GM15510 (cell line): ENCODE data around the gene FAM53B.

ENCODE experiments used
- POLR2A ChIP-seq: IDR thresholded peaks from 3 replicates; pipeline ENCODE4 v1.6.1; 2011; ENCODE audit warnings: borderline replicate concordance; ENCODE audit not compliant: insufficient read length; ENCODE audit errors: extremely low read depth

The FAM53B gene

DNA sequence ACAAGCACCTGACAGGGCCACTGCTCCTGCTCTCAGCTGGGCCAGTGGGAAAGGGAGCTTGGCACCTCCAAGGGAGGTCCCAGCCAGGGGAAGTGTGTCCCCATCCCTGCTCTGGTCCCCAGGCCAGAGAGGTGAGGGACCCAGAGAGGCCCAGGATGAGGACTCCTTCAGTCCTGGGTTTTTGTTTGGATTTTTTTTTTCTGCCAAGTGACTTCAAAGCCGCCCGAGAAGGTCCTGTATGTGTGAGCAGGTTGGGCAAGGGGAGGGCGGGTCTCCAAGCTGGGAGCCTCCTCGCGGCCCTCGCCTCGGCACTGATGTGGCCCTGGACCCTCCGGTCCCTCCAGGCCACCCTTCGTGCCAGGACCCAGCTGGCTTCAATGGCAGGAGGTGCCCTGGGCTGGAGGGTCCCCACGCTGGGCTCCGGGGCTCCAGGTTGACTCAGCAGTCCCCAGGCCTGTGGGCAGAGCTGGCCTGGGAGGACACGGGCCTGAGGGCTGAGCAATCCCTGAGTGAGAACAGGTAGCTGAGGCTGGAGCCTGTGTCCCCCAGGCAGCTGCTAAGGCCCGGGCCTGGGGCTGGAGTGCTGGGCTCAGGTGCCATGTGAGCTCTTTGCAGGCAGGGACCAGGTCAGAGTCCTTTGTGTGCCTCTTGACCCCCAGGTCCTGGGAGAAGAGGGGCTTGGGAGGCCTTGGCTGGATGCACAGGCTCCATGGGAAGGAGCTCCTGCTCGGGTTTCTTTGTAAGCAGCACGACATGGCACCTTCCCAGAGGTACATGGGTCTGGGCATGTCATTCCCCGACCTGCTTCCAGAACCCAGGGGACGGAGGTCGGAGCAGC is 140.6 kb downstream of the FAM53B start:
- no peak for TF ChIP-seq POLR2A

DNA sequence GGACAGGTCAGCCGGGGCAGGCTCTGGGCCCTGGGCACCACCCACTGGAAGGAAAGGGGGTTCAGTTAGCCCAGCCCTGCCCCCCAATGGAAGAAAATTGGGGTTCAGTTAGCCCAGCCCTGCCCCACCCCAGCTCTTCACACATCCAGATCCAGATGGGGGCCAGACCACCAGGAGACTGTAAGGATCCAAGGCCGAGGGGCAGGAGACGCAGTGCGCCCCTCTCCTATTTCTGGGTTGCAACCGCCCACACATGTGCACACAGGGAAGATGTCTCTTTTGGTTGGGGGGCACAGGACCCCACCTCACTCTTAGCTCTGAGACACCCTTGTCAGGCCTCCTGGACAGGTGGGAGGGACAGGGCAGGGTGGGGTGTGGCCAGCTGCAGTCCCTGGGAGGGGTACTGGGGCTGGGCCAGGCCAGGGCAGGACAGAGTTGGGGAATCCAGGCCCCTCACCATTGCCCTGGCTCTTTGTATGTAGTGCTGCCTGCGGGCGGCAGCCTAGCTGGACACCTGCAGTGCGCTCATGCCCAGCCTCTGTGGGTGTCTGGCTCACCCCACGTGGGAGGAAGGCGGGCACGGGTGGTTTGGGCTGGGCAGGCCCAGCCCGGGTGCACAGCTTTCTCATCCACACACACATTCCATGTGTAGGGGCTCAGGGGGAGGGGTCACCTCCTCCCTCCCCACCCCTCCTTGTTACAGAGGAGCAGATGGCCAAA is 141.4 kb downstream of the FAM53B start:
- TF ChIP-seq POLR2A: no peak

DNA sequence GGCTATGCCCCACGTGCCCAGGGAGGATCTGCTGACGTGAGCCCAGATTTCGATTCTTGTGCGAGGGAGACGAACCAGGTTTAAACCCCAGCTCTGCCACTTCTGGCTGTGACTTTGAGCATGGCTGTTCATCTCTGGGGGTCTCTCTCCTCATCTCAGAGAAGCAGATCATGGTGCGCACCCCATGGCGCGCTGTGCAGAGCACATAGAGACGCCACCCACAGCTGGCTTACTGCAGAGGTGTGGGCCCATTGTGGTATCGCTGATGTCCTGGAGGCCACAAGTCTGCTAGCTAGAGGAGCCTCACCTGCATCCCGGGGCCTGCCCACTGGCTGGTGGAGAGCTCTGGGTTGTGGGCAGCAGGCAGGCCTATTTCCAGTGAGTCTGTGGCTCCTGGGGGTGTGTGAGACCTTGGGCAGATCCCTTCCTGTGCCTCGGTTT is 142.0 kb downstream of the FAM53B start:
- TF ChIP-seq POLR2A: no peak

DNA sequence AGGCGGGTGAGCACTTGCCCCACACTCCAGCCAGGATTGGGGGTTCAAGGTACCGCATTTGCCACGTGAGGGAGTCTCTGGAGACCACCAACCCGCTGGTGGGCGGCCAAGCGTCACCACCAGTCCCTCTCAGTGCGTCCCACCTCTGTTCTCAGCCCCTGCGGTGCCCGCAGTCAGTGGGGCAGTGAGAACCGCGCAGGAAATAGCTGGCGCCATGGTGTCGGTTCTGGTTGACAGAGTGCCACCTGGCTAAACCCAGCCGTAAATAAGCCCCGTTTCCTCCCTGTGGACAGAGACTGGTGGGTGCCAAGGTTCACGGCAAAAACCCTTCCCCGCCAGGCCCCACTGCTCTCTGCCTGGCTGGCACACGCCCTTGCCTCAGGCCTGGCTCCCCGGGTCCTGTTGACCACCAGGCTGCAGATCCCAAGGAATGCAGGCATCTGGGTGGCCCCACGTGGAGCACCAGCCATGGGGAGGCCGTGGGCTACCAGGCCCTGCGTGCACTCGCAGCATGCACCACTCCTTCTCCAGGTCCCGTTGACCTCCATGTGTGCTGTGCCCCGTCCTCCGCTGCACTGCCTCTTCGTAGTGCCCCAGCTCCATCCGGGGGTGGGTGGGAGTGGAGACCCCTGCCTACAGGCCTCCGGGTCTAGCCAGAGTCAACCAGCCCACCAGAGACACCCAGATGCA is 142.6 kb downstream of the FAM53B start:
- TF ChIP-seq POLR2A: no peak

DNA sequence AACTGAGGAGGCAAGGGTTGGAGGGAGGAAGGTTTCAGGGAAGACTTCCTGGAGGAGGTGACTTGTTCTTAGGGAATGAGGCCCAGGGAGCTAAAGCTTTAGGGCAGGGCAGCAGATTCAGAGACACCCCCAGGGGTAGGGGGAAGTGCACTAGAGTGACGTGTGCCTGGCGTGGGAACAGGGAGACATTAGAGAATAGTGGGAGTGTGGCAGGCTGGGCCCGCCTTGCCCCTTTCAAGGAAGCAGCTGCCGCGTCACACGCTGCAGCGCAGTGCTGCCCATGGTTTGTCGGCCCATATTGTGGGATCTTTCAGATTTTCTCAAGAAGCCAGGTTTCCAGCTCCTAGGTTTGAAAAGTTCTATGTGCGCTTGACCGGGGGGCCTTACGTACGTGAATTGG is 143.2 kb downstream of the FAM53B start:
- no peak for TF ChIP-seq POLR2A

DNA sequence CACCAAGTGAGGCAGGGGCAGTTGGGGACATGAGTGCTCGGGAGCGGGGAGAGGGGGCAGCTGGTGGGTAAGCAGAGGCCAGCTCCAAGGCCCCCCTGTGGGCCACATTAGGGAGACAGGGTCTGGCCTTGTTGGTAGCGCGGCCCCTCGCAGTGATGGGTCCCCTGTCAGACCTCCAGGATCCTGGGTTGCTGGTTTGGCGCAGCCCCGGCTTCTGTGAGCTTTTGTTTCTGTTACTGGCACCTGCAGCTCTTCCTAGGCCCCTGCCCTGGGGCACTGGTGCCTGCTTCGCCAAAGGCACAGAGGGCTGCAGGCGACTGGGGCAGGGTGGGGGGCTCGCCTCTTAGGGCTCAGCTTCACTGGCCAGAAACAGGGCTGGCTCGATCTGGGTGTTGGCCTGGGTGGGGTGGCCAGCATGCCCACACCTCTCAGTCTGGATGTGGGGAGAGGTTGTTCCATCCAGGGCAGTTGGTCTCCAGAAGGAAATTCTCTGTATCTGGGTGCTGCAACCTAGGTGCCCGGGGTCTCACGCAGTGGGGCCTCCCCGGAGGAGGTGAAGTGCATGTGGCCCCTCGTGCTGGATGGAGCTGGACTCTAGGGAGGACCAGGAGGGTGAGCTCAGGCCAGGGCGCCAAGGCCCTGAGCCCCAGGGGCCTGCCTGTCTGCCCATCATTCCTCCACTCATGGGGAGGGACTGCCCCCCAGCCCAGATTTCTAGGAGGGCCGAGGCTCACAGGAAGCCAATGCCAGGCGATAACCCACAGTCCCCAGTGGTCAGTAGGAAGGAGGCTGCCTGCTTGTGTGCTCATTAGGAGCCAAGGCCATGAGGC is 143.9 kb downstream of the FAM53B start:
- no peak for TF ChIP-seq POLR2A

DNA sequence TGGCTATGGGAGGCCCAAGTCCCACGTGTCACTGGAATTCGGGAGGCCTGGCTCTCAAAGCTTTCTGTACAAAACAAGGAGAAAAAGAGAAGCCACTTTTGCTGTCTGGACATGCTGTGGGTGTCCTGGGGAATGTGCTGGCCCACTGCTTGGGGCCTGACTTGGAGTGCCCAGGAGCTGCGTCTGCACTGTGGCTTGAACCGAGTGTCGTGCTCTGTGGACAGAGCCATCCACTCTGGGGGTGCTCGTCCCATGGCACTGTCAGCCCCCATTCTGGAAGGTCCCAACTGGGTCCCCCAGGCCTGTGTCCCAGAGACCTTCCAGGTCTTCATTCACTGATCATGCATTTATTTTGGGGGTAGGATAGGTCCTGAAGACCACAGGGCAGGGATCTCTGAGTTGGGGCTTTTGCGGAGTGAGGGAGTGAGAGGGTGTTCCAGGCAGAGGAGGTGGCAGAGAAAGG is 144.6 kb downstream of the FAM53B start:
- no peak for TF ChIP-seq POLR2A

DNA sequence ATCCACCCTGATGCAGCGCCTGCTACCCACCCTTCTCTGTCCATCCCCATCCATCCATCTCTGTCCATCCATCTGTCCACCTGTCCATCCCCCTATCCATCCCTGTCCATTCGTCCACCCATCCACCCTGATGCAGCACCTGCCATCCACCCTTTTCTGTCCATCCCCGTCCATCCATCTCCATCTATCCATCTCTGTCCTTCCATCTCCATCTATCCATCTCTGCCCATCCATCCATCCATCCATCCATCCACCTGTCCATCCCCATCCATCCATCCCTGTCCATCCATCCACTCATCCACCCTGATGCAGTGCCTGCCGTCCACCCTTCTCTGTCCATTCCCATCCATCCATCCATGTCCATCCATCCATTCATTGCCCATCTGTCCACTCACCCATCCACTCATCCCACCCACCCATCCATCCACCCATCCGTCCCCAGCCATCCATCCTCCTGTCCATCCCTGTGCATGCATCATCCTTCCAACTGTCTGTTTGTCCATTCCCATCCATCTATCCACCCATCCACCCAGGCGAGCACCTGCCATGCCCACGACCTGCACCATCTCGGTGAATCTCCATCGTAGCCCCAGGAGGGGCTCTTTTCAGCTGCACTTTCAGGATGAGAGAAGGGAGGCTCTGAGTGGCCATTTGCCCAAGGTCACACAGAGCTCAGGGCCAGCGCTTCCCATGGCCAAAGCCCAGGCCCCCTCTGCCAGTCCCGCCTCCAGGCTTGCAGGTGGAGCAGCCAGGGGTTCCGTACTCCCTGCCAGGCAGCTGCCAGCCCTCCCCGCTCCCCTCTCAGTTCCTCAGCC is 145.2 kb downstream of the FAM53B start:
- no peak for TF ChIP-seq POLR2A

DNA sequence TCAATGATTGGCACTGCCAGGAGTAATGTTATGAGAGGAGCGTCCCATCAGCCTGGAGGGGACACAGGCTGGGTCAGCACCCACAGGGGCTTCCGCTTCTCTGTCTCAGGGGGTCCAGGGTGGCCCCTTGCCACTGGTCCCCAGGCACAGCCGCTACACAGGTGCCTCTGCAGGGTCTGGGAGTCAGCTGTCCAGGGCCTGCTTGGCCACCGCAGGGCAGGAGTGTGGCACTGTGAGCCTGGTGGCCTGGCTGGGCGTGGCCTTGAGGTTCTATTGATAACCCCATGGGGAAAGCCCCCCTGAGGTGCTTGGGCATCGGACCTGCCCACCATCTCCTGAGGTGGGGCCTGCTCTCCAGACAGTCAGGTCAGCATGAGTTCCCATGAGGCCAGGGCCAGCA is 146.0 kb downstream of the FAM53B start:
- no peak for TF ChIP-seq POLR2A

DNA sequence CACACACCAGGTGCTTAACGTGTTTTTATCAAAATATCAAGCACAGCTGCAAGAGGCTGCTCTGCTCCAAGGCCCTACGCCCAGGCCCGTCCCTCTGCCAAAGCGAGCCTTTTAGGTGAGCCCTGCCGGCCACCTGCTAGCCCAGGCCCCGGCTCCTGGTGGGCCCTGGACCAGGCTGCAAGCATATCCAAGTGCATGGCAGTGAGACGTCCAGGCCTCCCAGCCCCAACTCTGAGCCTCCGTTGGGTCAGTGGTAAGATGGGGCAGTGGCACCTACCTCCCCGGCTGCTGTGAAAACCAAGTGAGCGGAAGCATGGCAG is 146.4 kb downstream of the FAM53B start:
- no peak for TF ChIP-seq POLR2A

DNA sequence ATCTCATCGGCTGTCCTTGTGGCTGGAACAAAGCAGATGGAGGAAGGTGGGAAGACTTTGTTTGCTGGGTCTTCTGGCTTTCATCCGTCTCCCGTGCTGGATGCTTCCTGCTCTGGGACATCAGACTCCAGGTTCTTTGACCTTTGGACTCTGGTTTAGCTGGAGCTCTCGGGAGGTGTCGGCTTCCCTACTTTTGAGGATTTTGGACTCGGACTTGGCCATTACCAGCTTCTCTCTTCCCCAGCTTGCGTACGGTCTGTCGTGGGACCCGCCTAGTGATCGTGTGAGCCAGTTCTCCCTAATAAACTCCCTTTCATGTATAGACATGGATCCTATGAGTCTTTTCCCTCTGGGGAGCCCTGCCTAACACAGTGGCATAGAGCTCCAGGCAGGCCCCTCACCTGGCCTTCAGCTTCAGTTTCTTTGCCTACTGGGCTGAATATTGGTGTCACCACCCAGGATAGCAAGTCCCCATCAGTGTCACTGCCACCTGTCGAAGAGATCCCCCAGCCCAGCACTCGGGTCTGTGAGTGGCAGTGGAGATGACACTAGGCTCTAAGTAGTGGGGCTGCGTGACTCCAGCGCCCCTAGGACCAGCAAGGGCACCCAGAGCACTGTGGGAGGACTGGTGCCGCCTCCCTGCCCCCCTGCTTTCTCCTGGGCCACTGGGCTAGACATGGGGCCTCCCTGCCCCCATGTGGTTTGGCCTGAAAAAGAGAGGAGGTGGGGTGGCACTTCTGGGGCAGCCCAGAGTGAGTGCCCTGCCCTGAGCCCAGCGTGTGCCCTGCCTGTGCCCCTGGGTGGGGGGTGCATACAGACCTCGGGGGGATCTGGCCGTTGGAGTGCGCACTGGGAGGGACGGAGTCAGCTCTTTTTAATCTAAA is 147.0 kb downstream of the FAM53B start:
- no peak for TF ChIP-seq POLR2A

DNA sequence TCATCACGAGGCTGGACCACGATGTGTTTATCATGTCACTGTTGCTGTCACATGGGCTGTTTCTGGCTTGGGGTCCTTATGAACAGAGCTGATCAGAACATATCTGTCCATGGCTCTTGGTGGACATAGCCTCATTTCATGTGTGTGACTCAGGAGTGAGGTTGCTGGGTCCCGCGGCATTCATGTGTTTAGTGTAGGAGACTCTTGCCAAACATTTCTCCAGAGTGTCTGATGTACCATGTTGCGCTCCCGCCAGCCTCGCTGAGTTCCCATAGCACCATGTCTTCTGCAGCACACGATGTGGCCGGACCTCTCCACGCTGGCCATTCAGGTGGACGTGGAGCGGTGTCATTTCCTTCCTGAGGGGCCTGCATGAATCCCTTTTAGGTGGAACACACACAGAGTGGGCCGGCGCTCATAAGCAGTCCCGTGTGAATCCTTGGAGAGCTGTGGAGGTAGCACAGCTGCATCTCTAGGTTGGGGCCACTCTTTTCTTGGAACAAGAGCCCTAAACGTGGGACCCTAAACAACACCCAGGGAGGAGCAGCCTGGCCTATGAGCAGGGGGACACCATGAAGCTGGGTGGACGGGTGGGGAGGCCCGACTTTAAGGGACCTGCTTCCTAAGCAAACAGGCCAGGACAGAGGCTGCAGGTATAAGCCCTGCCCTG is 147.9 kb downstream of the FAM53B start:
- TF ChIP-seq POLR2A: no peak
